ENCODE results near the gene MSL3. TPM values are rescaled to one million over a fixed set of nuclear protein-coding genes. Genes with fewer than 3 reads are reported as not detected.

The MSL3 gene
- total RNA-seq, 1 experiment from 2014 or later = 39.3 TPM

DNA sequence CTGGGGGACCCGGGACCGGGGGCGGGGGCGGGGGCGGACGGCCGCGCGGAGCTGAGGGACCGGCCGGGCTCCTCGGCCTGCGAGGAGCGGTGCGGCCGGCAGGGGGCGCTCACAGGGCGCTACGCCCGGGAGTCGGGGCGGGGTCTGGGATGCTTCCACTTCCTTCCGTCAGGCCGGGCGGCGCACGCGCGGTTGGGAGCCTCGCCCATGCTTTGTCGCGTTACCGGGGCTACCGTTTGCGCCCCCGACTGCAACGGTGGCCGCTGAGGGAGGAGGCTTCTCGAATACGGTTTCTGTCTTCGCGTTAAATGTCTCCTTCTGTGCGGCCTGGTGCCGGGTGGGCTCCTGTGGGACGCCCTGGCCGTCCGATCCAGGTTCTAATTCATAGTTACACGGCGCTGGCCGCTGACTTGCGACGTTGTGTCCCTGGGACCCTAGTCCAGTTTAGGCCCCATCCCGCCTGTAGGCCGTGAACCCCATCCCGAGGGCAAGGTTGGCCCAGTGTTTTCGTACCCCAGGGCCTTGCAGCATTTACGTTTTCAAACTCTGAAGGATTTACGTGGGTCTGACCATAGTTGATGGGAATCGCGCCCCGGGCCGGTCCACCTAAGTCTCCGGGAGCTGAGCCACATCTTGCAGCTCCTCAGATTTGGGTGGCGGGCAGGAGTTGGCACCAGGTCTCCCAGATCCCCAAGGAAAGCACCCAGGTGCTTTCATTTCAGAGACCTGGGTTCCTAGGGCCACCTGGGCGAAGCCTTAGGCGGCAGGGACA is 549 bp downstream of the MSL3 start:
- peak overlapping the region; percentile 95 for H2AFZ ChIP-seq
- H3K4me2 ChIP-seq = peak overlapping the region; percentile 94
- CTCF ChIA-PET = no interaction called here
- H4K20me1 ChIP-seq (ENCODE audit: insufficient read depth) = no peaks in the 10 kb centered on the region
- no peaks in the 10 kb centered on the region for H3K9me3 ChIP-seq (ENCODE audit: insufficient read depth, low read depth)
- intact Hi-C loops (cut with micrococcal nuclease; ENCODE audit: unreplicated experiment) = loop anchor here (5.0 to 10.0 kb wide), 4 partner anchors 149 to 1736 kb away; no protein-coding TSS in a partner anchor
- peak overlapping the region; percentile 93 for H3K4me3 ChIP-seq
- H3K9me2 ChIP-seq (ENCODE audit: insufficient read depth) = no peaks in the 10 kb centered on the region
- no peak for TF ChIP-seq EZH2 (IDR thresholded peaks at IDR 0.05; ENCODE audit: low read depth)
- TF ChIP-seq, protein P1, sequence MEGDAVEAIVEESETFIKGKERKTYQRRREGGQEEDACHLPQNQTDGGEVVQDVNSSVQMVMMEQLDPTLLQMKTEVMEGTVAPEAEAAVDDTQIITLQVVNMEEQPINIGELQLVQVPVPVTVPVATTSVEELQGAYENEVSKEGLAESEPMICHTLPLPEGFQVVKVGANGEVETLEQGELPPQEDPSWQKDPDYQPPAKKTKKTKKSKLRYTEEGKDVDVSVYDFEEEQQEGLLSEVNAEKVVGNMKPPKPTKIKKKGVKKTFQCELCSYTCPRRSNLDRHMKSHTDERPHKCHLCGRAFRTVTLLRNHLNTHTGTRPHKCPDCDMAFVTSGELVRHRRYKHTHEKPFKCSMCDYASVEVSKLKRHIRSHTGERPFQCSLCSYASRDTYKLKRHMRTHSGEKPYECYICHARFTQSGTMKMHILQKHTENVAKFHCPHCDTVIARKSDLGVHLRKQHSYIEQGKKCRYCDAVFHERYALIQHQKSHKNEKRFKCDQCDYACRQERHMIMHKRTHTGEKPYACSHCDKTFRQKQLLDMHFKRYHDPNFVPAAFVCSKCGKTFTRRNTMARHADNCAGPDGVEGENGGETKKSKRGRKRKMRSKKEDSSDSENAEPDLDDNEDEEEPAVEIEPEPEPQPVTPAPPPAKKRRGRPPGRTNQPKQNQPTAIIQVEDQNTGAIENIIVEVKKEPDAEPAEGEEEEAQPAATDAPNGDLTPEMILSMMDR (conservative IDR thresholded peaks at IDR 0.05) = peak; percentile 55
- H3K79me2 ChIP-seq (ENCODE audit: low read depth) = no peaks in the 10 kb centered on the region
- no peak overlapping the region; the same call in 1 of the 2 replicates for H3K27ac ChIP-seq
- peak; percentile 49 to 82 for DNase-seq
- peaks cover 13% of the 10 kb centered on the region for H3K4me1 ChIP-seq (replicated peaks; ENCODE audit: insufficient read depth)
- POLR2A ChIA-PET (ENCODE audit: unreplicated experiment) = interaction anchor here (0.6 to 0.7 kb wide), 3 partner anchors 47 to 302 kb away, joined by 3 to 5 read pairs (median 3); partner anchors contain the start of gene ARHGAP6
- no peaks in the 10 kb centered on the region; the same call in 1 of the 2 replicates for H3F3A ChIP-seq (ENCODE audit: insufficient read depth, low read depth)
- TSS peak; percentile 57 for BruUV-seq (replicated peaks)
- peaks cover 3% of the 10 kb centered on the region; the same call in 1 of the 2 replicates for H3K36me3 ChIP-seq (ENCODE audit: low read depth)
- H3K27me3 ChIP-seq (ENCODE audit: insufficient read depth, low read depth) = no peaks in the 10 kb centered on the region

DNA sequence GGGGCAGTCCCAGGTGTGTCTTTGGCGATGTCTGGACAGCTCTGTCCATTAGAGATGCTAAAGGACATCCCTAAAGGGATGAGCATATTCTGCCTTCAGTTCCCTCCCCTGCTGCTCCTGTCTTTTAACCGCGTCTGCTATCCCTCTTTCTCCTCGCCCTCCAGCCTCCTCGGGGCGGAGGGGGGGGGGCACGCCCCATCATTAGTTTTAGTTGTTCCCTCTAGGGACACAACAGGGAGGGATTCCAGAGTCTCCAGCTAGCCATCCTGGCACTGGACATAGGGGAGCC is 1.1 kb downstream of the MSL3 start:
- Histone ChIP-seq H3K36me3 (ENCODE audit: low read depth) (peaks cover 3% of the 10 kb centered on the region; the same call in 1 of the 2 replicates), H2AFZ (peak overlapping the region; percentile 95), H3K27ac (no peak overlapping the region), H3K79me2 (ENCODE audit: low read depth) (no peaks in the 10 kb centered on the region), H3K9me2 (ENCODE audit: insufficient read depth) (no peaks in the 10 kb centered on the region), H4K20me1 (ENCODE audit: insufficient read depth) (no peaks in the 10 kb centered on the region), H3K4me1 (replicated peaks; ENCODE audit: insufficient read depth) (peaks cover 13% of the 10 kb centered on the region), H3F3A (ENCODE audit: insufficient read depth, low read depth) (no peaks in the 10 kb centered on the region; the same call in 1 of the 2 replicates), H3K4me2 (peak overlapping the region; percentile 94), H3K27me3 (ENCODE audit: insufficient read depth, low read depth) (no peaks in the 10 kb centered on the region), H3K4me3 (peak overlapping the region; percentile 93), H3K9me3 (ENCODE audit: insufficient read depth, low read depth) (no peaks in the 10 kb centered on the region)
- ChIA-PET CTCF (no interaction called here), POLR2A (ENCODE audit: unreplicated experiment) (interaction anchor here (0.6 to 0.7 kb wide), 2 partner anchors 46 to 93 kb away, joined by 3 to 5 read pairs; partner anchors contain the start of gene ARHGAP6)
- TF ChIP-seq, protein P1 (conservative IDR thresholded peaks at IDR 0.05) = no peak
- TF ChIP-seq EZH2 (IDR thresholded peaks at IDR 0.05; ENCODE audit: low read depth) = no peak
- no TSS peak for BruUV-seq (replicated peaks)
- intact Hi-C loops (cut with micrococcal nuclease; ENCODE audit: unreplicated experiment) = loop anchor here (5.0 to 10.0 kb wide), 4 partner anchors 148 to 1736 kb away; no protein-coding TSS in a partner anchor
- no peak for DNase-seq

DNA sequence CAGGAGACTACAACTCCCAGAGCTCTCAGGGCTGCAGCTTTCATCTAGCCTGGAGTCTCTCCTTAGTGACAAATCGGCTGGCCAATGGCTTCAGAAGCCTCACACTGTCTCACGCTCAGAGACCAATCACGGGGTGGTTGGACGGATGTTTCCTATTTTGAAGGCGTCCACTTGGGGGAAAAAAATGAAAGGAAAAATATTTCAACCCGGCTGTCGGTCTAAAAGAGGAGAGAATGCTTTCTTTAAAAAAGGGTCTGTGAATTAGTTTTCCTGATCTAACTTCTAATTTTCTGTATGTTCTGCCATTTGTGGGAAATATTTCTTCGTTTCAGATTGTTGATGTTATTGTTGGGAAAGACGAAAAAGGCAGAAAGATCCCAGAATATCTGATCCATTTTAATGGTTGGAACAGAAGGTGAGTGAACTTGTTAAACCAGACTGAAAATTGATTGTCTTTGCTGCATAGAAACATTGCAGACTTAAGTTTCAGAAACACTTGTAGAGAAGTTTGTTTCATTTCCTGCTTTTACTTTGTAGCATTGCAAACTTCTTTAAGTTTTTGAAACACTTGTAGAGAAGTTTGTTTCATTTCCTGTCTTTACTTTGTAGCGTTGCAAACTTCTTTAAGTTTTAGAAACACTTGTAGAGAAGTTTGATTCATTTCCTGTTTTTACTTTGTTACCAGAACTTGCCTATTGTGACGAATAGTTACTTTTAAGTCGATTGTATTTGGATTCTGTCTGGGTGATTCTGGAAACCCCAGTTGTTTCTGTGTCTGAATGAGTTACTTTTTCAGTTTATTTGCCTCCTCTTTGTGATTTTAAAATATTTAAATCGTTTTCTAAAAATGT is 1.6 kb downstream of the MSL3 start:
- Histone ChIP-seq H2AFZ (peak overlapping the region; percentile 82), H3K9me3 (ENCODE audit: insufficient read depth, low read depth) (no peaks in the 10 kb centered on the region), H4K20me1 (ENCODE audit: insufficient read depth) (no peaks in the 10 kb centered on the region), H3K27ac (no peak overlapping the region), H3K27me3 (ENCODE audit: insufficient read depth, low read depth) (no peaks in the 10 kb centered on the region), H3K4me2 (peak overlapping the region; percentile 94), H3K36me3 (ENCODE audit: low read depth) (peaks cover 3% of the 10 kb centered on the region; the same call in 1 of the 2 replicates), H3K79me2 (ENCODE audit: low read depth) (no peaks in the 10 kb centered on the region), H3K4me1 (replicated peaks; ENCODE audit: insufficient read depth) (peaks cover 13% of the 10 kb centered on the region), H3F3A (ENCODE audit: insufficient read depth, low read depth) (no peaks in the 10 kb centered on the region; the same call in 1 of the 2 replicates), H3K9me2 (ENCODE audit: insufficient read depth) (no peaks in the 10 kb centered on the region), H3K4me3 (peak overlapping the region; percentile 93)
- no TSS peak for BruUV-seq (replicated peaks)
- DNase-seq = peak; percentile 70 to 87
- ChIA-PET CTCF (no interaction called here), POLR2A (ENCODE audit: unreplicated experiment) (interaction anchor here (0.6 to 0.7 kb wide), 2 partner anchors 46 to 94 kb away, joined by 3 to 5 read pairs; partner anchors contain the start of gene ARHGAP6)
- intact Hi-C loops (cut with micrococcal nuclease; ENCODE audit: unreplicated experiment) = loop anchor here (5.0 to 10.0 kb wide), 4 partner anchors 148 to 1735 kb away; no protein-coding TSS in a partner anchor
- TF ChIP-seq, protein P1 (conservative IDR thresholded peaks at IDR 0.05) = no peak
- TF ChIP-seq EZH2 (IDR thresholded peaks at IDR 0.05; ENCODE audit: low read depth) = no peak

Measured in PC-9 (cell line).